Heart left ventricle (tissue), 16 donors: ENCODE results near the gene NR1H3. TPM values are rescaled to one million over a fixed set of nuclear protein-coding genes. Genes with fewer than 3 reads are reported as not detected.

ENCODE experiments used
- ATAC-seq, 4 donors: fragments of 200-7000 bp; cut with Tn5 transposase; one replicate each; pipeline ENCODE4 v1.9.1; 2020 to 2022; ENCODE audit warnings: moderate library complexity in 4 of 4, mild to moderate bottlenecking in 3 of 4, moderate number of reproducible peaks in 1 of 4
- DNase-seq, 5 donors: peaks; one replicate each; pipeline ENCODE4 v3.0.0-alpha.2; 2020
- H3K27ac ChIP-seq, 12 donors: fragments of 200-600 bp; sonication (generic) in 4 of 12; one replicate each; pipeline versions ENCODE4 v1.5.0 to v1.8.0; 2016 to 2022; ENCODE audit warnings: mild to moderate bottlenecking in 2 of 12
- H3K27me3 ChIP-seq, 9 donors: fragments of 200-600 bp; sonication (generic) in 2 of 9; one replicate each; pipeline versions ENCODE4 v1.5.1 to v1.8.0; 2016 to 2022; ENCODE audit warnings: mild to moderate bottlenecking in 3 of 9
- H3K36me3 ChIP-seq, 9 donors: fragments of 200-600 bp; sonication (generic) in 2 of 9; one replicate each; pipeline versions ENCODE4 v1.5.0 to v1.8.0; 2018 to 2022; ENCODE audit warnings: mild to moderate bottlenecking in 2 of 9
- H3K4me1 ChIP-seq, 12 donors: fragments of 200-600 bp; sonication (generic) in 4 of 12; one replicate each; pipeline versions ENCODE4 v1.5.0 to v1.8.0; 2016 to 2022; ENCODE audit warnings: mild to moderate bottlenecking in 3 of 12
- H3K4me3 ChIP-seq, 12 donors: fragments of 200-600 bp; sonication (generic) in 4 of 12; one replicate each; pipeline versions ENCODE4 v1.5.0 to v1.8.0; 2017 to 2022; ENCODE audit warnings: mild to moderate bottlenecking in 9 of 12, moderate library complexity in 4 of 12
- H3K9me3 ChIP-seq, 12 donors: fragments of 200-600 bp; sonication (generic) in 4 of 12; one replicate each; pipeline versions ENCODE4 v1.5.0 to v1.8.0; 2016 to 2022; ENCODE audit warnings: mild to moderate bottlenecking in 1 of 12
- POLR2A ChIP-seq, 2 donors: fragments of 450-650 bp; IDR thresholded peaks; one replicate each; pipeline ENCODE4 v1.6.1; 2017; ENCODE audit warnings: antibody characterized with exemption in 2 of 2, mild to moderate bottlenecking in 2 of 2, moderate library complexity in 2 of 2
- WGBS, 4 donors: extraction: QIAGEN DNeasy Blood & Tissue Kit in 2 of 4; methylation state at CpG; one replicate each; pipeline versions ENCODE4 v1.1.5 to v1.1.7; 2013 to 2018; 5-methylcytosine and 5-hydroxymethylcytosine counted together
- intact Hi-C, 10 donors: fragments of 100-400 bp; cut with DNase I; formaldehyde crosslinking; loops; one replicate each; pipeline versions ENCODE4 v1.11.1 to v1.14.2; 2022
- polyA plus RNA-seq, 2 donors: library from polyadenylated mRNA; stranded (reverse); fragments of 200-250 nt; gene quantifications; one replicate each; pipeline ENCODE4 v1.2.3, GENCODE V29; 2013
- total RNA-seq, 9 donors: library from RNA; depleted of rRNA in 2 of 9; stranded (reverse); fragments of >200 nt in 2 of 9; fragmentation: NEBNext Ultra II Directional in 3 of 9; extraction: Animal tissue kit (Norgen Biotek cat#: 25700) in 3 of 9; gene quantifications; one replicate each; pipeline versions ENCODE4 v1.1.0 to v1.2.4, GENCODE V29; 2016 to 2023
- TF ChIP-seq, protein P1 (sequence below), 12 donors: fragments of 200-600 bp; sonication (generic) in 4 of 12; IDR thresholded peaks; one replicate each; pipeline versions ENCODE4 v1.5.0 to v1.8.0; 2018 to 2022; ENCODE audit warnings: antibody characterized with exemption in 12 of 12, mild to moderate bottlenecking in 5 of 12
- donor health status: ischemic (EF 13 %, LVEDD 7.1; RV severe dilation, severe dysfunction).
- donor health status: healthy with polysubstance abuse.
- donor health status: DM: no; HTN: yes; CAD: no.
- donor health status: DM: no; HTN: no; CAD: no.
- donor health status: ischemic (EF 25% LVEDD 6.9; RV normal size, moderate dysfunction).
- donor health status: ischemic (EF 25% LVEDD 5.7; RV mildly dilated, moderate dysfunction).
- donor health status: healthy.
- donor health status: DM: yes; HTN: yes; CAD: no.
- donor health status: ischemic (EF 35%, LVEDD 5.7; RV mildly dilated, moderate dysfunction).
- donor health status: nonischemic (EF 11% LVEDD 7.7; RV severe dilation, severe dysfunction).
- donor health status: DM: yes; HTN: yes; CAD: no.
- donor health status: PGD.
- donor health status: ischemic (EF 29% LVEDD 5.4; RV normal size, mild dysfunction).
- donor health status: nonischemic (EF 23%, LVEDD 6.1; RV moderate dilation, normal function).

The NR1H3 gene
- total and polyA plus RNA-seq, 11 donors, result 3.9 to 38.5 (median 11.9) TPM

DNA sequence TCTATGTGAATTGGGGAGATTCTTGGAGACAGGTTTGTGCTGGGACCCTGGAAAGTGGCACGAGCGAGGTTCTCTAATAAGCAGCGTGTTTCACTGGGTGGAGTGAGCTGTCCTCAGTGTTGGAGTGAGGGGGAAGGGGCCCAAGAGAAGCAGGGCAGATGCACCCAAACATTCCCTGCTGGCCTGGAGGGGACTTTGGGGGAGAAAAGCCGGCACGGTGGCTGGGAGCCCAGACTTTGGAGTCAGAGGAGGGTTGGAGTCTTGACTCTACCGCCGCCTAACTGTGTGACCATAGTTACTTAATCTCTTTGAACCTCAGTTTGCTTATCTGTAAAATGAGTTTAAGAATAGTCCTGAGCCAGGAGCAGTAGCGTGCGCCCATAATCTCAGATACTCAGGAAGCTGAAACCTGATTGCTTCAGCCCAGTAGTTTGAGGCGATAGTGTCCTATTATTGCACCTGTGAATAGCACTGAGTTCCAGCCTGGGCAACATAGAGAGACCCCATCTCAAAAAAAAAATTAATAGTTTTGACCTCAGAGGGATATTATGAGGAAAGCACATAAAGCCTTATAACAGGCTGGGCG, 614 bp downstream of the NR1H3 start:
- peak overlapping the region; percentile 54 to 90 (median 82) for H3K27ac ChIP-seq
- H3K9me3 ChIP-seq, result no peaks in the 10 kb centered on the region
- H3K4me3 ChIP-seq, result peak overlapping the region in 11 of 12 donors; percentile 24 to 57 (median 44)
- no peak for TF ChIP-seq POLR2A (IDR thresholded peaks at IDR 0.05)
- TF ChIP-seq, protein P1, sequence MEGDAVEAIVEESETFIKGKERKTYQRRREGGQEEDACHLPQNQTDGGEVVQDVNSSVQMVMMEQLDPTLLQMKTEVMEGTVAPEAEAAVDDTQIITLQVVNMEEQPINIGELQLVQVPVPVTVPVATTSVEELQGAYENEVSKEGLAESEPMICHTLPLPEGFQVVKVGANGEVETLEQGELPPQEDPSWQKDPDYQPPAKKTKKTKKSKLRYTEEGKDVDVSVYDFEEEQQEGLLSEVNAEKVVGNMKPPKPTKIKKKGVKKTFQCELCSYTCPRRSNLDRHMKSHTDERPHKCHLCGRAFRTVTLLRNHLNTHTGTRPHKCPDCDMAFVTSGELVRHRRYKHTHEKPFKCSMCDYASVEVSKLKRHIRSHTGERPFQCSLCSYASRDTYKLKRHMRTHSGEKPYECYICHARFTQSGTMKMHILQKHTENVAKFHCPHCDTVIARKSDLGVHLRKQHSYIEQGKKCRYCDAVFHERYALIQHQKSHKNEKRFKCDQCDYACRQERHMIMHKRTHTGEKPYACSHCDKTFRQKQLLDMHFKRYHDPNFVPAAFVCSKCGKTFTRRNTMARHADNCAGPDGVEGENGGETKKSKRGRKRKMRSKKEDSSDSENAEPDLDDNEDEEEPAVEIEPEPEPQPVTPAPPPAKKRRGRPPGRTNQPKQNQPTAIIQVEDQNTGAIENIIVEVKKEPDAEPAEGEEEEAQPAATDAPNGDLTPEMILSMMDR (IDR thresholded peaks at IDR 0.05), result no peak
- DNase-seq, result no peak
- peaks cover 13 to 71% (median 54%) of the 10 kb centered on the region in 12 donors for H3K4me1 ChIP-seq
- 44 to 56% (median 54%) methylated on average over 11 of the region's 11 CpGs for WGBS, 4 donors
- ATAC-seq, result no peak
- peaks cover 0 to 17% (median 8%) of the 10 kb centered on the region in 9 donors for H3K36me3 ChIP-seq
- no peaks in the 10 kb centered on the region for H3K27me3 ChIP-seq
- intact Hi-C loops, result loop anchor here in 9 of 10 donors (1.0 to 5.0 kb wide), 8 partner anchors 24 to 99 kb away; partner anchors contain the start of genes ARFGAP2 (in 8 of the 9) and MYBPC3 (in 1 of the 9)

DNA sequence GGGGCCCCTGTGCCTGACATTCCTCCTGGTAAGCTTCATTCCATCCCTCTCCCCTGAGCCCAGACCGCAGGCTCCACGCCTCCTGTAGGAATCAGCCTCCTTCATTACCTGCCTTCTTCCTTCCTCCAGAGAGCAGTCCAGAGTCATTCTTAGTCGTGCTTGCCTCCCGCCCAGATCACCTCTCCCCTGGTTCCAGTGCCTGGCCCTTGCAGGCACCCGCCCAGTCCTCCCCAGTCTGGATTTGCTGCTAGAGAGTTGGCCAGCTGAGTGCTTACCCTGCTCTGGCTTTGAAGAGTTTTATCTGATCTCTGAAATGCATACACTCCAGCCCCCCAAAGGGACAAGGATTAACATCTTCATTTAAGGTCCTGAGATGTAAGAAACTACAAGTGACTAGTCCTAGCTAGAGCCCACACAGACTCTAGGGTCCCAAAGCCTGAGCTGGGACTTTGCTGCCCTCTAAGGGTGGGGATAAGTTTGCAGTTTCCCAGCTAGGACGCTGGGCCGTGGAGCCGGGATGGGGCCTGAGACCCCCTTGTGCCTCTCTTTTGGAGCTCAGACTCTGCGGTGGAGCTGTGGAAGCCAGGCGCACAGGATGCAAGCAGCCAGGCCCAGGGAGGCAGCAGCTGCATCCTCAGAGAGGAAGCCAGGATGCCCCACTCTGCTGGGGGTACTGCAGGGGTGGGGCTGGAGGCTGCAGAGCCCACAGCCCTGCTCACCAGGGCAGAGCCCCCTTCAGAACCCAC, 1.6 kb downstream of the NR1H3 start:
- ATAC-seq (peak; percentile 22 to 57 (median 46)), DNase-seq (peak in 2 of 5 donors; percentile 54 to 55)
- Histone ChIP-seq H3K27me3 (no peaks in the 10 kb centered on the region), H3K27ac (peak overlapping the region in 10 of 12 donors; percentile 9 to 90 (median 82)), H3K9me3 (no peaks in the 10 kb centered on the region), H3K4me3 (peak overlapping the region in 6 of 12 donors; percentile 43 to 57 (median 50)), H3K36me3 (peaks cover 0 to 17% (median 8%) of the 10 kb centered on the region in 9 donors), H3K4me1 (peaks cover 9 to 62% (median 46%) of the 10 kb centered on the region in 12 donors)
- intact Hi-C loops, result loop anchor here in 9 of 10 donors (2.0 to 5.0 kb wide), 7 partner anchors 25 to 98 kb away; partner anchors contain the start of genes ARFGAP2 (in 8 of the 9) and MYBPC3 (in 1 of the 9)
- WGBS, 4 donors, result 29 to 42% (median 37%) methylated on average over 10 of the region's 10 CpGs
- no peak for TF ChIP-seq POLR2A (IDR thresholded peaks at IDR 0.05)
- TF ChIP-seq, protein P1 (IDR thresholded peaks at IDR 0.05), result peak; percentile 58 to 82 (median 69)

DNA sequence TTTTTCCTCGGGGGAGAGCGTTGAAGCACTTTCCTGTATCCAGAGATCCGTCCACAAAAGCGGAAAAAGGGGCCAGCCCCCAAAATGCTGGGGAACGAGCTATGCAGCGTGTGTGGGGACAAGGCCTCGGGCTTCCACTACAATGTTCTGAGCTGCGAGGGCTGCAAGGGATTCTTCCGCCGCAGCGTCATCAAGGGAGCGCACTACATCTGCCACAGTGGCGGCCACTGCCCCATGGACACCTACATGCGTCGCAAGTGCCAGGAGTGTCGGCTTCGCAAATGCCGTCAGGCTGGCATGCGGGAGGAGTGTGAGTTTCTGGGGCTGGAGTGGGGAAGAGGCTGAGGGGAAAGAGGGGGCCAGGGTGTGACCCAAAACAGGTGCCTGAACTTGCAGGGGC, 2.6 kb downstream of the NR1H3 start:
- Histone ChIP-seq H3K9me3 (no peaks in the 10 kb centered on the region), H3K27me3 (no peaks in the 10 kb centered on the region), H3K4me1 (peaks cover 9 to 60% (median 38%) of the 10 kb centered on the region in 12 donors), H3K27ac (no peak overlapping the region), H3K36me3 (peaks cover 0 to 17% (median 8%) of the 10 kb centered on the region in 9 donors), H3K4me3 (no peak overlapping the region)
- no peak for ATAC-seq
- WGBS, 4 donors, result 92 to 94% (median 93%) methylated on average over 19 of the region's 19 CpGs
- intact Hi-C loops, result no loop called here
- DNase-seq, result no peak
- TF ChIP-seq, protein P1 (IDR thresholded peaks at IDR 0.05), result no peak
- TF ChIP-seq POLR2A (IDR thresholded peaks at IDR 0.05), result no peak

DNA sequence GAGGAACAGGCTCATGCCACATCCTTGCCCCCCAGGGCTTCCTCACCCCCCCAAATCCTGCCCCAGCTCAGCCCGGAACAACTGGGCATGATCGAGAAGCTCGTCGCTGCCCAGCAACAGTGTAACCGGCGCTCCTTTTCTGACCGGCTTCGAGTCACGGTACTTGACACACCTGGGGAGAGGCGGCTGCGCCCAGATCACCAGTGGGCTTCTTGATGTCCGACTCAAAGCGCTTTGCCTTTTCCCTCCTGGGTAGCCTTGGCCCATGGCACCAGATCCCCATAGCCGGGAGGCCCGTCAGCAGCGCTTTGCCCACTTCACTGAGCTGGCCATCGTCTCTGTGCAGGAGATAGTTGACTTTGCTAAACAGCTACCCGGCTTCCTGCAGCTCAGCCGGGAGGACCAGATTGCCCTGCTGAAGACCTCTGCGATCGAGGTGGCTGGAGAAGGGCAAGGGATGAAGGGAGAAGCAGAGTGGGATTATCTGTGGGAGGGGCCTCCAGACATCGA, 3.5 kb downstream of the NR1H3 start:
- no peak for TF ChIP-seq POLR2A (IDR thresholded peaks at IDR 0.05)
- TF ChIP-seq, protein P1 (IDR thresholded peaks at IDR 0.05), result no peak
- H3K36me3 ChIP-seq, result peaks cover 0 to 19% (median 8%) of the 10 kb centered on the region in 9 donors
- H3K9me3 ChIP-seq, result no peaks in the 10 kb centered on the region
- H3K4me1 ChIP-seq, result peaks cover 7 to 55% (median 30%) of the 10 kb centered on the region in 12 donors
- no peak overlapping the region for H3K4me3 ChIP-seq
- no peak overlapping the region for H3K27ac ChIP-seq
- intact Hi-C loops, result no loop called here
- DNase-seq (no peak), ATAC-seq (no peak)
- 88 to 95% (median 90%) methylated on average over 21 to 22 of the region's 22 CpGs for WGBS, 4 donors
- H3K27me3 ChIP-seq, result no peaks in the 10 kb centered on the region
